DOHH2 (cell line): ENCODE results near the gene SMIM38.
"Not testable (repeated sequence)": the region's sequence is repeated elsewhere in the genome, so short reads cannot be mapped to it uniquely, and the experiment has no call there.

Source experiments
- H3F3A ChIP-seq: fragments of 200-600 bp; sonication (generic), shearing (Covaris generic); 2 replicates; pipeline ENCODE4 v1.6.0; 2016; ENCODE audit warnings: antibody characterized with exemption, mild to moderate bottlenecking; ENCODE audit not compliant: control insufficient read depth, insufficient read depth
- H3K27ac ChIP-seq: fragments of 200-600 bp; sonication (generic); 2 replicates; pipeline ENCODE4 v1.5.1; 2014; ENCODE audit warnings: low read depth, mild to moderate bottlenecking, low read length, moderate library complexity
- H3K27me3 ChIP-seq: fragments of 200-600 bp; sonication (generic); 2 replicates; pipeline ENCODE4 v1.6.1; 2014; ENCODE audit warnings: mild to moderate bottlenecking, low read length, mixed read lengths; ENCODE audit not compliant: control insufficient read depth
- H3K36me3 ChIP-seq: fragments of 200-600 bp; sonication (generic); 2 replicates; pipeline ENCODE4 v1.6.1; 2014; ENCODE audit warnings: mild to moderate bottlenecking, low read length, moderate library complexity, mixed read lengths; ENCODE audit not compliant: control insufficient read depth
- H3K4me1 ChIP-seq: fragments of 200-600 bp; sonication (generic); 2 replicates; pipeline ENCODE4 v1.6.1; 2014; ENCODE audit warnings: mild to moderate bottlenecking, low read length, mixed read lengths; ENCODE audit not compliant: control insufficient read depth
- H3K4me2 ChIP-seq: fragments of 200-600 bp; sonication (generic); 2 replicates; pipeline ENCODE4 v1.6.0; 2014; ENCODE audit warnings: mild to moderate bottlenecking, low read length, moderate library complexity
- H3K4me3 ChIP-seq: fragments of 200-600 bp; sonication (generic); 2 replicates; pipeline ENCODE4 v1.5.1; 2014; ENCODE audit warnings: mild to moderate bottlenecking, low read length, mixed read lengths
- H3K79me2 ChIP-seq: fragments of 200-600 bp; sonication (generic); 2 replicates; pipeline ENCODE4 v1.6.1; 2014; ENCODE audit warnings: mild to moderate bottlenecking, low read length, mixed read lengths; ENCODE audit not compliant: control insufficient read depth
- H3K9me2 ChIP-seq: fragments of 200-600 bp; sonication (generic); replicated peaks from 2 replicates; pipeline ENCODE4 v1.6.1; 2014; ENCODE audit warnings: mild to moderate bottlenecking, low read length, mixed read lengths; ENCODE audit not compliant: control insufficient read depth
- H3K9me3 ChIP-seq: fragments of 200-600 bp; sonication (generic); 2 replicates; pipeline ENCODE4 v1.6.1; 2014; ENCODE audit warnings: antibody characterized with exemption, low read length, mixed read lengths; ENCODE audit not compliant: control insufficient read depth, insufficient read depth
- H4K20me1 ChIP-seq: fragments of 200-600 bp; sonication (generic); 2 replicates; pipeline ENCODE4 v1.6.0; 2014; ENCODE audit warnings: low read depth, mild to moderate bottlenecking, antibody characterized with exemption, low read length, moderate library complexity; ENCODE audit not compliant: control insufficient read depth, insufficient read depth
- EZH2phosphoT487 ChIP-seq: fragments of 200-600 bp; sonication (generic); IDR thresholded peaks from 2 replicates; pipeline ENCODE4 v1.6.1; 2017; ENCODE audit warnings: borderline replicate concordance, mild to moderate bottlenecking, antibody characterized with exemption, low read length, moderate library complexity, mixed read lengths
- TF ChIP-seq, protein P1 (sequence below): fragments of 200-600 bp; sonication (generic); IDR thresholded peaks from one replicate; pipeline ENCODE4 v1.5.1; 2014; ENCODE audit warnings: antibody characterized with exemption, mild to moderate bottlenecking, low read depth, low read length; ENCODE audit not compliant: poor library complexity, severe bottlenecking

SMIM38 gene

DNA sequence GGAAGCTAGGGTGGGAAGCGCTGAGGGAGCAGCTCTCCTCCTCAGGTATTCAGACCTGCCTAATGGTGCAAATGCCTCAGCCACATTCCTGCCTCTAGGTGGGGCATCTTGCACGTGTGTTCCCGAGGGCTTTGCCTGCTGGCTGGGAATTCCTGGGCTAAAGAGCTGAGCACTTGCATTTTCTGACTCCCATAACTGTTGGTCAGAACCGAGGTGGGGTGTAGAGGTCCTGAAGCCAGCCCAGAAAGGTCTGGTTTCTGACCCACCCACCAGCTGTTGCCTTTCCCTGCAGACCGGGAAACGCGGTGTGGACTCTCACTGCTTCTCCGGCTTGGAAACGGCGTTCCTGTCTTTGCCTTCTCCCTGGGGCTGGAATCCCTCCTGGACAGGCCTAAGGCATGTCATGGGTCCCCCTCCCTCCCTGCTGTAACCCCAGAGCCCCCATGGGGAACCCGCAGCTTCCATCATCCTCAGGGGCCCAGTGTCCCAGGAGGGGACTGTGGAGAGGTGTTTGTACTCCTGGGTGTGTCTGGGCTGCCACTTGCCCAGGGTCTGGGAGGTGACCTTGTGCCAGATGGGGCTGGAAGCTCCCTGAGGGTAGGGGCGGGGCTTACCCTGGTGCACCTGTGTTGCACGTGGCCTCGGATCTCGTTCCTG is 24.0 kb upstream of the SMIM38 start:
- Histone ChIP-seq H3K4me1 (no peaks in the 10 kb centered on the region), H3K9me2 (no peaks in the 10 kb centered on the region), H3K9me3 (peaks cover 16% of the 10 kb centered on the region), H3K36me3 (no peaks in the 10 kb centered on the region), H3K4me2 (no peak overlapping the region), H3K27me3 (no peaks in the 10 kb centered on the region), H3K27ac (no peak overlapping the region), H4K20me1 (no peaks in the 10 kb centered on the region), H3K79me2 (no peaks in the 10 kb centered on the region), H3F3A (no peaks in the 10 kb centered on the region), H3K4me3 (no peak overlapping the region)
- TF ChIP-seq EZH2phosphoT487: no peak
- TF ChIP-seq, protein P1, sequence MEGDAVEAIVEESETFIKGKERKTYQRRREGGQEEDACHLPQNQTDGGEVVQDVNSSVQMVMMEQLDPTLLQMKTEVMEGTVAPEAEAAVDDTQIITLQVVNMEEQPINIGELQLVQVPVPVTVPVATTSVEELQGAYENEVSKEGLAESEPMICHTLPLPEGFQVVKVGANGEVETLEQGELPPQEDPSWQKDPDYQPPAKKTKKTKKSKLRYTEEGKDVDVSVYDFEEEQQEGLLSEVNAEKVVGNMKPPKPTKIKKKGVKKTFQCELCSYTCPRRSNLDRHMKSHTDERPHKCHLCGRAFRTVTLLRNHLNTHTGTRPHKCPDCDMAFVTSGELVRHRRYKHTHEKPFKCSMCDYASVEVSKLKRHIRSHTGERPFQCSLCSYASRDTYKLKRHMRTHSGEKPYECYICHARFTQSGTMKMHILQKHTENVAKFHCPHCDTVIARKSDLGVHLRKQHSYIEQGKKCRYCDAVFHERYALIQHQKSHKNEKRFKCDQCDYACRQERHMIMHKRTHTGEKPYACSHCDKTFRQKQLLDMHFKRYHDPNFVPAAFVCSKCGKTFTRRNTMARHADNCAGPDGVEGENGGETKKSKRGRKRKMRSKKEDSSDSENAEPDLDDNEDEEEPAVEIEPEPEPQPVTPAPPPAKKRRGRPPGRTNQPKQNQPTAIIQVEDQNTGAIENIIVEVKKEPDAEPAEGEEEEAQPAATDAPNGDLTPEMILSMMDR: no peak

DNA sequence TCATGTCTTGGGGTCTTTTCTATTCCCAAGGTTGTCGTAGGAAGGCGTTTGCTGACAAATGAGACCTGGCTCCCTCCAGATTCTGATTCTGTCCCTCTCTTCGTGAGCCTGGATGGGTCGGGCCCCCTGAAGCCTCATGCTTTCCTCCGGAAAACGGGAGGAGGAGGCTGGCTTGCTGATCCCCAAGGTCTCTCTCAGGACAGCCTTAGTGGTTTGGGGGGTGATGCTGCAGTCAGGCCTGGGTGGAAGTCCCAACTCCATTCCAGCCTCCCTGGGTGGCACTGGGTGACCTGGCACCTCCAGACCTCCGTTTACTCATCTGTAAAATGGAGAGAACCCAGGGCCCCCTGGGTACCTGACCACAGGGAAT is 23.4 kb upstream of the SMIM38 start:
- Histone ChIP-seq H4K20me1 (no peaks in the 10 kb centered on the region), H3K79me2 (no peaks in the 10 kb centered on the region), H3K9me3 (peaks cover 16% of the 10 kb centered on the region), H3K27me3 (no peaks in the 10 kb centered on the region), H3K27ac (no peak overlapping the region), H3K4me3 (no peak overlapping the region), H3F3A (no peaks in the 10 kb centered on the region), H3K4me1 (no peaks in the 10 kb centered on the region), H3K4me2 (no peak overlapping the region), H3K36me3 (no peaks in the 10 kb centered on the region), H3K9me2 (no peaks in the 10 kb centered on the region)
- TF ChIP-seq, protein P1: no peak
- no peak for TF ChIP-seq EZH2phosphoT487

DNA sequence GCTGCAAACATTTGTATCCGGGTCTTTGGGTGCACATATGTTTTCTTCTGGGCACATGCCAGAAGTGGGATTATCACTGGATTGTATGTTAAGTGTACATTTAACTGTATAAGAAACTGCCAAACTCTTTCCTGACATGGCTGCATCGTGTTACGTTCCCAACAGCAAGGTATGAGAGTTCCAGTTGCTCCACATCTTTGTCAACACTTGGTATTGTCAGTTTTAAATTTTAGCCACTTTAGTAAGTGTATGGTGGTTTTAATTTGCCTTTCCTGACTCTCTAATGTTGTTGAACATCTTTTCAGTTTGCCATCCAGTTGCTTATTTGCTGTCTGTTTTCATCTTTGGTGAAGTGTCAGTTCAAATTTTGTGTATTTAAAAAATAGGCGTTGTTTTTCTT is 22.5 kb upstream of the SMIM38 start:
- no peak overlapping the region for H3K4me3 ChIP-seq
- no peaks in the 10 kb centered on the region for H3K36me3 ChIP-seq
- peaks cover 12% of the 10 kb centered on the region for H3K9me3 ChIP-seq
- no peak for TF ChIP-seq EZH2phosphoT487
- TF ChIP-seq, protein P1: no peak
- H3K9me2 ChIP-seq: no peaks in the 10 kb centered on the region
- no peaks in the 10 kb centered on the region for H3K4me1 ChIP-seq
- H4K20me1 ChIP-seq: no peaks in the 10 kb centered on the region
- no peaks in the 10 kb centered on the region for H3K79me2 ChIP-seq
- no peak overlapping the region for H3K4me2 ChIP-seq
- no peaks in the 10 kb centered on the region for H3F3A ChIP-seq
- no peak overlapping the region for H3K27ac ChIP-seq
- H3K27me3 ChIP-seq: no peaks in the 10 kb centered on the region

DNA sequence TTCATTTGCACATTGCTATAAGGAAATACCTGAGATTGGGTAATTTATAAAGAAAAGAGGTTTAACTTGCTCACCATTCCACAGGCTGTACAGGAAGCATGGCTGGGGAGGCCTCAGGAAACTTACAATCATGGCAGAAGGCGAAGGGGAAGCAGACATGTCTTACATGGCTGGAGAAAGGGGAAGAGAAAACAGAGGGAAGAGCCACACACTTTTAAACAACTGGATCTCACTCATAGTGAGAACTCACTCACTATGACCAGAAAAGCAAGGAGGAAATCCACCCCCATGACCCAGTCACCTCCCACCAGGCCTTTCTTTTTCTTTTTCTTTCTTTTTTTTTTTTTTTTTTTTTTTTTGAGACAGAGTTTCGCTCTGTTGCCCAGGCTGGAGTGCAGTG is 21.6 kb upstream of the SMIM38 start:
- H3K27ac ChIP-seq, H3F3A ChIP-seq, H3K4me3 ChIP-seq, H4K20me1 ChIP-seq, H3K4me1 ChIP-seq, H3K9me2 ChIP-seq, H3K4me2 ChIP-seq, H3K79me2 ChIP-seq, H3K36me3 ChIP-seq, H3K27me3 ChIP-seq: not testable (repeated sequence)
- peaks cover 12% of the 10 kb centered on the region for H3K9me3 ChIP-seq
